Endothelial cell of umbilical vein (primary cell): ENCODE results near the gene HSPA9. TPM values are rescaled to one million over a fixed set of nuclear protein-coding genes. Genes with fewer than 3 reads are reported as not detected.

ENCODE experiments used
- BruUV-seq: library from RNA; stranded (reverse); fragments of 400-500 nt; replicated peaks from 2 replicates; lab custom pipeline; 2021; lab: Mats Ljungman, UMichigan
- CTCF ChIA-PET: fragments of 300-600, 350-600 bp; sonication (Branson Sonifier 250); formaldehyde crosslinking; loops from one replicate; lab custom pipeline; 2021; ENCODE audit warnings: antibody characterized with exemption, inconsistent platforms; lab: Charles Lee
- POLR2A ChIA-PET: fragments of 300-600, 350-600 bp; sonication (Branson Sonifier 250); formaldehyde crosslinking; loops from one replicate; lab custom pipeline; 2021; ENCODE audit warnings: antibody characterized with exemption, inconsistent platforms; lab: Charles Lee
- DNase-seq: peaks from one replicate; pipeline ENCODE4 v3.0.0-alpha.2; 2011; ENCODE audit warnings: low read depth, low spot score
- FAIRE-seq: peaks from 2 replicates; lab custom pipeline; 2011; peaks lifted over from hg19 to GRCh38; lab: Jason Lieb, UNC
- H2AFZ ChIP-seq: 2 replicates; pipeline ENCODE4 v1.6.0; 2012; ENCODE audit warnings: low read depth, low read length, control low read depth, inconsistent platforms
- H3K27ac ChIP-seq: 2 replicates; pipeline ENCODE4 v1.5.1; 2011; ENCODE audit warnings: low read depth, mild to moderate bottlenecking, control low read depth, low read length, moderate library complexity; ENCODE audit not compliant: insufficient read depth
- H3K27me3 ChIP-seq, 2 experiments: 2 replicates each; pipeline versions ENCODE4 v1.6.0 to v1.6.1; 2011; ENCODE audit warnings: low read length in 2 of 2, mixed read lengths in 1 of 2; ENCODE audit not compliant: control insufficient read depth in 2 of 2, insufficient read depth in 2 of 2
- H3K36me3 ChIP-seq, 2 experiments: 2 replicates in 1 of 2; 3 replicates in 1 of 2; pipeline ENCODE4 v1.5.1; 2011; ENCODE audit warnings: low read length in 2 of 2, mild to moderate bottlenecking in 1 of 2, moderate library complexity in 1 of 2; ENCODE audit not compliant: control insufficient read depth in 2 of 2, insufficient read depth in 2 of 2; ENCODE audit errors: extremely low read depth in 1 of 2
- H3K4me1 ChIP-seq: 3 replicates; pipeline ENCODE4 v1.5.1; 2011; ENCODE audit warnings: mild to moderate bottlenecking, low read length; ENCODE audit not compliant: control insufficient read depth, insufficient read depth; ENCODE audit errors: extremely low read depth
- H3K4me2 ChIP-seq: 2 replicates; pipeline ENCODE4 v1.6.1; 2011; ENCODE audit warnings: low read length, control low read depth, mixed read lengths; ENCODE audit not compliant: insufficient read depth
- H3K4me3 ChIP-seq, 3 experiments: fragments of 200-600 bp in 1 of 3; sonication (generic), shearing (Covaris generic) in 1 of 3; replicated peaks in 1 of 3; 2 replicates each; pipeline ENCODE4 v1.5.1; 2011 to 2016; ENCODE audit warnings: control low read depth in 3 of 3, low read length in 3 of 3, mild to moderate bottlenecking in 2 of 3, inconsistent platforms in 1 of 3, low read depth in 1 of 3, moderate library complexity in 1 of 3; ENCODE audit not compliant: insufficient read depth in 1 of 3
- H3K79me2 ChIP-seq: 2 replicates; pipeline ENCODE4 v1.6.0; 2012; ENCODE audit warnings: low read length, inconsistent platforms; ENCODE audit not compliant: control insufficient read depth, insufficient read depth
- H3K9ac ChIP-seq: replicated peaks from 2 replicates; pipeline ENCODE3; 2011; ENCODE audit warnings: low read length, control low read depth; ENCODE audit not compliant: insufficient read depth; ENCODE audit errors: extremely low read depth
- H3K9me1 ChIP-seq: replicated peaks from 3 replicates; pipeline ENCODE4 v1.6.0; 2011; ENCODE audit warnings: mild to moderate bottlenecking, low read length; ENCODE audit not compliant: control insufficient read depth, insufficient read depth; ENCODE audit errors: extremely low read depth
- H3K9me3 ChIP-seq: replicated peaks from 2 replicates; pipeline ENCODE4 v1.5.1; 2012; ENCODE audit warnings: low read length, inconsistent platforms; ENCODE audit not compliant: control insufficient read depth, insufficient read depth
- H4K20me1 ChIP-seq: replicated peaks from 2 replicates; pipeline ENCODE3; 2011; ENCODE audit warnings: mild to moderate bottlenecking, low read length; ENCODE audit not compliant: control insufficient read depth, insufficient read depth; ENCODE audit errors: extremely low read depth
- FOS ChIP-seq: IDR thresholded peaks from 2 replicates; pipeline ENCODE4 v1.6.1; 2011; ENCODE audit warnings: mild to moderate bottlenecking, low read length, moderate library complexity, borderline replicate concordance; ENCODE audit not compliant: insufficient read depth
- GATA2 ChIP-seq: IDR thresholded peaks from 2 replicates; pipeline ENCODE4 v1.7.0; 2011; ENCODE audit warnings: low read depth, mild to moderate bottlenecking, moderate library complexity, mixed read lengths, low read length; ENCODE audit not compliant: insufficient read length, insufficient read depth
- JUN ChIP-seq: IDR thresholded peaks from 2 replicates; pipeline ENCODE4 v1.6.1; 2011; ENCODE audit warnings: borderline replicate concordance, low read depth; ENCODE audit not compliant: insufficient read length, insufficient read depth
- dilution Hi-C: fragments of 300-500 bp; cut with MboI; formaldehyde crosslinking; loops from one replicate; pipeline ENCODE4 v1.15.0; 2019; ENCODE audit warnings: low sequenced_read_pairs; ENCODE audit not compliant: extremely low pct_ligation_motif_present
- intact Hi-C: fragments of 100-400 bp; cut with micrococcal nuclease; formaldehyde crosslinking; loops from one replicate; pipeline ENCODE4 v1.10.0; 2022
- polyA plus RNA-seq, 4 experiments: library from polyadenylated mRNA; depleted of rRNA in 3 of 4; stranded (reverse) in 3 of 4; unstranded in 1 of 4; fragments of >200 nt; gene quantifications; 2 replicates each; pipeline versions ENCODE4 v1.2.1 to v1.2.3, GENCODE V29; 2011 to 2012; ENCODE audit warnings: missing spikeins in 1 of 4
- total RNA-seq: library from RNA; stranded (reverse); gene quantifications from 2 replicates; pipeline ENCODE4 v1.2.3, GENCODE V29; 2021
- TF ChIP-seq, protein P1 (sequence below): IDR thresholded peaks from 2 replicates; pipeline ENCODE4 v1.6.1; 2011; ENCODE audit not compliant: insufficient read depth, insufficient read length
- TF ChIP-seq, protein P2 (sequence below), 2 donors: IDR thresholded peaks; 1 replicate in 1 of 2; 2 replicates in 1 of 2; pipeline ENCODE4 v1.5.1; 2011; ENCODE audit warnings: low read length in 2 of 2, mild to moderate bottlenecking in 2 of 2, moderate library complexity in 2 of 2, control low read depth in 1 of 2, inconsistent platforms in 1 of 2, low read depth in 1 of 2; ENCODE audit not compliant: insufficient read depth in 1 of 2; ENCODE audit errors: extremely low read depth in 1 of 2

HSPA9 gene
- total and polyA plus RNA-seq, 2 donors (not counting 3 experiments of a cell fraction or from before 2014, with no cell fraction given), result 99.6 to 192 TPM

DNA sequence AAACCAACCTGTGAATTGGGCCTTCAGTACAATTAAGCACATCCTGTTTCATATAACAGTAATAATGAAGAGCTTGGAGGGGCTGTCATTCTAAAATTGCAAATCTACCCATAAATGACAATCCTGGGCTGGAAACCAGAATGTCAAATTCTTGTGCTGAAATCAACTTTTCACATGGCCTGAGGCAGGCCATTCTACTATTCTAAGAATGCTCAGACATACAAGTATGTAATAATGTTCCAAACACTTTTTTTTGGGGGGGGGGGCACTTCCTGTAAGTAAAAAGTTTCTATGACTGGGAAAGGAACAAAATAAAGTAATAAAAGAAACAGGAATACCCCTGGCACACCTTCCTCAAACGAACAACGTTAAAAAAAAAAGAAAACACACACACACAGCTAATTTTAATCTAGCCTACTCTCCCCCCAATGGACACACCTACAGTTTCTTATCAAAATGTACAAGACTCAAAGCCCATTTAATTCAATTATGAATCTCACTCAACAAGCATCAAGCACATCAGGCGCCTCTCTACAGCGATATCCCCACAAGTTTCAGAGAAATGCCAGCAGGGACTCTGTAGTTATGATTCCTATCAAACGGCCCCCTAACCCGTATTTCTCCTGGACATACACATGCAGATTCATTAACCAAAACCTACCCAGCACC lies 33.6 kb downstream of the HSPA9 start:
- no peak for DNase-seq
- Histone ChIP-seq H4K20me1 (peaks cover 8% of the 10 kb centered on the region), H3K36me3 (peaks cover 0 to 11% of the 10 kb centered on the region in 2 experiments), H3K4me3 (peak overlapping the region; percentile 42 to 95 (median 69)), H3K9me1 (no peaks in the 10 kb centered on the region), H2AFZ (no peak overlapping the region), H3K27me3 (no peaks in the 10 kb centered on the region), H3K9me3 (no peaks in the 10 kb centered on the region), H3K9ac (peak overlapping the region; percentile 100), H3K79me2 (peaks cover 87% of the 10 kb centered on the region), H3K4me2 (peak overlapping the region; percentile 95), H3K4me1 (peaks cover 33% of the 10 kb centered on the region), H3K27ac (peak overlapping the region; percentile 93)
- POLR2A ChIA-PET, result interaction anchor here (0.7 kb wide), 1 partner anchor 854 kb away, joined by 6 read pairs; no protein-coding TSS in a partner anchor
- CTCF ChIA-PET, result interaction anchor here (1.6 kb wide), 1 partner anchor 15 kb away, joined by 4 read pairs; no protein-coding TSS in a partner anchor
- TF ChIP-seq, protein P1, sequence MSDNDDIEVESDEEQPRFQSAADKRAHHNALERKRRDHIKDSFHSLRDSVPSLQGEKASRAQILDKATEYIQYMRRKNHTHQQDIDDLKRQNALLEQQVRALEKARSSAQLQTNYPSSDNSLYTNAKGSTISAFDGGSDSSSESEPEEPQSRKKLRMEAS, result no peak
- TF ChIP-seq JUN (no peak), GATA2 (no peak), FOS (no peak)
- TF ChIP-seq, protein P2, sequence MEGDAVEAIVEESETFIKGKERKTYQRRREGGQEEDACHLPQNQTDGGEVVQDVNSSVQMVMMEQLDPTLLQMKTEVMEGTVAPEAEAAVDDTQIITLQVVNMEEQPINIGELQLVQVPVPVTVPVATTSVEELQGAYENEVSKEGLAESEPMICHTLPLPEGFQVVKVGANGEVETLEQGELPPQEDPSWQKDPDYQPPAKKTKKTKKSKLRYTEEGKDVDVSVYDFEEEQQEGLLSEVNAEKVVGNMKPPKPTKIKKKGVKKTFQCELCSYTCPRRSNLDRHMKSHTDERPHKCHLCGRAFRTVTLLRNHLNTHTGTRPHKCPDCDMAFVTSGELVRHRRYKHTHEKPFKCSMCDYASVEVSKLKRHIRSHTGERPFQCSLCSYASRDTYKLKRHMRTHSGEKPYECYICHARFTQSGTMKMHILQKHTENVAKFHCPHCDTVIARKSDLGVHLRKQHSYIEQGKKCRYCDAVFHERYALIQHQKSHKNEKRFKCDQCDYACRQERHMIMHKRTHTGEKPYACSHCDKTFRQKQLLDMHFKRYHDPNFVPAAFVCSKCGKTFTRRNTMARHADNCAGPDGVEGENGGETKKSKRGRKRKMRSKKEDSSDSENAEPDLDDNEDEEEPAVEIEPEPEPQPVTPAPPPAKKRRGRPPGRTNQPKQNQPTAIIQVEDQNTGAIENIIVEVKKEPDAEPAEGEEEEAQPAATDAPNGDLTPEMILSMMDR (IDR thresholded peaks at IDR 0.05; ENCODE audit: extremely low read depth in 1 of 2, insufficient read depth in 1 of 2, low read depth in 1 of 2, low read length in 2 of 2), result no peak
- no peak for FAIRE-seq
- intact Hi-C loops (no loop called here), dilution Hi-C loops (no loop called here)
- BruUV-seq, result no TSS peak
